Mesothelial cell of epicardium (in vitro differentiated cells): ENCODE measurements around the gene KIRREL3. TPM values are rescaled to one million over a fixed set of nuclear protein-coding genes. Genes with fewer than 3 reads are reported as not detected.

ENCODE experiments used
- DNase-seq, 2 experiments: peaks; one replicate each; pipeline ENCODE4 v3.0.0; 2021; ENCODE audit warnings: low spot score in 2 of 2; ENCODE audit not compliant: unreplicated experiment in 2 of 2
- H3K27ac Mint-ChIP-seq: 2 replicates; pipeline ENCODE4 v1.8.0; 2021; ENCODE audit warnings: mixed read lengths
- H3K27me3 Mint-ChIP-seq: 2 replicates; pipeline ENCODE4 v1.8.0; 2021; ENCODE audit warnings: low read depth, mixed read lengths
- H3K36me3 Mint-ChIP-seq: 2 replicates; pipeline ENCODE4 v1.8.0; 2021; ENCODE audit warnings: mixed read lengths
- H3K4me1 Mint-ChIP-seq: 2 replicates; pipeline ENCODE4 v1.8.0; 2021; ENCODE audit warnings: mixed read lengths
- H3K4me3 Mint-ChIP-seq: 2 replicates; pipeline ENCODE4 v1.8.0; 2021; ENCODE audit warnings: mild to moderate bottlenecking, moderate library complexity, mixed read lengths
- H3K9me3 Mint-ChIP-seq: 2 replicates; pipeline ENCODE4 v1.8.0; 2021; ENCODE audit warnings: mixed read lengths
- CTCF ChIP-seq: fragments of 200-600 bp; sonication (generic); IDR thresholded peaks from one replicate; pipeline ENCODE4 v1.5.0; 2021; ENCODE audit warnings: antibody characterized with exemption; ENCODE audit not compliant: unreplicated experiment
- total RNA-seq: library from RNA; stranded (reverse); gene quantifications from 3 replicates; pipeline ENCODE4 v1.2.1, GENCODE V29; 2021

The KIRREL3 gene
- total RNA-seq, 1 donor from 2014 or later, result 0.31 TPM

- DNase-seq, result no peak
- no peak overlapping the region for H3K27ac Mint-ChIP-seq
- no peaks in the 10 kb centered on the region for H3K4me1 Mint-ChIP-seq
- peaks cover 24% of the 10 kb centered on the region for H3K27me3 Mint-ChIP-seq
- no peak for TF ChIP-seq CTCF
- H3K4me3 Mint-ChIP-seq, result no peak overlapping the region
- no peaks in the 10 kb centered on the region for H3K36me3 Mint-ChIP-seq
- H3K9me3 Mint-ChIP-seq, result peaks cover 4% of the 10 kb centered on the region
These were observed 306.4 kb downstream of the KIRREL3 start for GRCh38 chr11:126694065-126694625.

- Mint-ChIP-seq H3K36me3 (no peaks in the 10 kb centered on the region), H3K4me3 (no peak overlapping the region), H3K4me1 (no peaks in the 10 kb centered on the region), H3K27ac (no peak overlapping the region), H3K27me3 (peaks cover 41% of the 10 kb centered on the region), H3K9me3 (no peaks in the 10 kb centered on the region)
- TF ChIP-seq CTCF, result no peak
- no peak for DNase-seq
These were observed 313.1 kb downstream of the KIRREL3 start for GRCh38 chr11:126687477-126687876.

GRCh38 chr11:126686938-126687337 lies 313.6 kb downstream of the KIRREL3 start:
- no peak for TF ChIP-seq CTCF
- H3K4me3 Mint-ChIP-seq, result no peak overlapping the region
- no peak overlapping the region for H3K27ac Mint-ChIP-seq
- no peak for DNase-seq
- peaks cover 46% of the 10 kb centered on the region for H3K27me3 Mint-ChIP-seq
- H3K4me1 Mint-ChIP-seq, result no peaks in the 10 kb centered on the region
- no peaks in the 10 kb centered on the region for H3K36me3 Mint-ChIP-seq
- no peaks in the 10 kb centered on the region for H3K9me3 Mint-ChIP-seq

GRCh38 chr11:126683766-126684728 lies 316.5 kb downstream of the KIRREL3 start:
- no peaks in the 10 kb centered on the region for H3K4me1 Mint-ChIP-seq
- H3K36me3 Mint-ChIP-seq, result no peaks in the 10 kb centered on the region
- no peaks in the 10 kb centered on the region for H3K9me3 Mint-ChIP-seq
- H3K27me3 Mint-ChIP-seq, result peaks cover 66% of the 10 kb centered on the region
- no peak for TF ChIP-seq CTCF
- DNase-seq, result no peak
- H3K27ac Mint-ChIP-seq, result no peak overlapping the region
- no peak overlapping the region for H3K4me3 Mint-ChIP-seq

GRCh38 chr11:126682590-126682989 lies 318.0 kb downstream of the KIRREL3 start:
- peaks cover 68% of the 10 kb centered on the region for H3K27me3 Mint-ChIP-seq
- H3K27ac Mint-ChIP-seq, result no peak overlapping the region
- DNase-seq, result no peak
- no peak overlapping the region for H3K4me3 Mint-ChIP-seq
- no peaks in the 10 kb centered on the region for H3K4me1 Mint-ChIP-seq
- TF ChIP-seq CTCF, result no peak
- H3K36me3 Mint-ChIP-seq, result no peaks in the 10 kb centered on the region
- no peaks in the 10 kb centered on the region for H3K9me3 Mint-ChIP-seq
